Sigmoid colon (tissue), 7 donors: ENCODE data around the gene FLVCR2. TPM values are rescaled to one million over a fixed set of nuclear protein-coding genes. Genes with fewer than 3 reads are reported as not detected.

Experiments used
- DNase-seq: peaks from one replicate; pipeline ENCODE4 v3.0.0-alpha.2; 2019
- H3K27ac ChIP-seq, 4 donors: fragments of 200-600 bp; sonication (generic); one replicate each; pipeline ENCODE4 v1.5.1; 2016 to 2019; ENCODE audit warnings: mild to moderate bottlenecking in 1 of 4
- H3K27me3 ChIP-seq, 3 donors: fragments of 200-600 bp; sonication (generic); one replicate each; pipeline ENCODE4 v1.5.1; 2019; ENCODE audit warnings: mild to moderate bottlenecking in 1 of 3
- H3K36me3 ChIP-seq, 4 donors: fragments of 200-600 bp; sonication (generic); one replicate each; pipeline ENCODE4 v1.5.1; 2016 to 2019
- H3K4me1 ChIP-seq, 4 donors: fragments of 200-600 bp; sonication (generic); one replicate each; pipeline ENCODE4 v1.5.1; 2017 to 2019
- H3K4me3 ChIP-seq, 4 donors: fragments of 200-600 bp; sonication (generic); one replicate each; pipeline ENCODE4 v1.5.1; 2017 to 2019; ENCODE audit warnings: mild to moderate bottlenecking in 2 of 4, moderate library complexity in 1 of 4
- H3K9me3 ChIP-seq, 4 donors: fragments of 200-600 bp in 3 of 4; sonication (generic) in 3 of 4; one replicate each; pipeline versions ENCODE4 v1.5.1 to v1.6.1; 2013 to 2019
- EP300 ChIP-seq, 4 donors: sonication (generic); formaldehyde crosslinking; IDR thresholded peaks; one replicate each; pipeline ENCODE4 v1.6.1; 2017; ENCODE audit warnings: antibody characterized with exemption in 4 of 4
- POLR2A ChIP-seq, 2 donors: fragments of 450-650 bp; IDR thresholded peaks; one replicate each; pipeline ENCODE4 v1.6.1; 2016; ENCODE audit warnings: antibody characterized with exemption in 2 of 2, mild to moderate bottlenecking in 2 of 2, moderate library complexity in 2 of 2
- POLR2AphosphoS5 ChIP-seq, 4 donors: sonication (generic); formaldehyde crosslinking; IDR thresholded peaks; one replicate each; pipeline ENCODE4 v1.6.1; 2017; ENCODE audit warnings: antibody characterized with exemption in 4 of 4
- WGBS, 2 donors: extraction: QIAGEN DNeasy Blood & Tissue Kit; methylation state at CpG; one replicate each; pipeline ENCODE4 v1.1.7; 2013; 5-methylcytosine and 5-hydroxymethylcytosine counted together
- intact Hi-C: fragments of 100-400 bp; cut with DNase I; formaldehyde crosslinking; loops from one replicate; pipeline ENCODE4 v1.15.1; 2023
- polyA plus RNA-seq, 3 donors: library from polyadenylated mRNA; stranded (reverse); fragments of 200-250 nt; gene quantifications; one replicate each; pipeline ENCODE4 v1.2.3, GENCODE V29; 2013
- total RNA-seq, 4 donors: library from RNA; depleted of rRNA; stranded (reverse); fragments of >200 nt; gene quantifications; one replicate each; pipeline ENCODE4 v1.1.0, GENCODE V29; 2016
- TF ChIP-seq, protein P1 (sequence below), 4 experiments: fragments of 450-650 bp in 3 of 4; fragments of 200-600 bp in 1 of 4; IDR thresholded peaks; one replicate each; pipeline ENCODE4 v1.5.1; 2016 to 2019; ENCODE audit warnings: antibody characterized with exemption in 4 of 4, mild to moderate bottlenecking in 3 of 4, moderate library complexity in 2 of 4
- donor health status: healthy with polysubstance abuse.
- donor health status: Bipolar disorder and iron deficiency.
- donor health status: healthy.

The FLVCR2 gene
- total and polyA plus RNA-seq, 7 donors = 2.4 to 14.8 (median 3.0) TPM

DNA sequence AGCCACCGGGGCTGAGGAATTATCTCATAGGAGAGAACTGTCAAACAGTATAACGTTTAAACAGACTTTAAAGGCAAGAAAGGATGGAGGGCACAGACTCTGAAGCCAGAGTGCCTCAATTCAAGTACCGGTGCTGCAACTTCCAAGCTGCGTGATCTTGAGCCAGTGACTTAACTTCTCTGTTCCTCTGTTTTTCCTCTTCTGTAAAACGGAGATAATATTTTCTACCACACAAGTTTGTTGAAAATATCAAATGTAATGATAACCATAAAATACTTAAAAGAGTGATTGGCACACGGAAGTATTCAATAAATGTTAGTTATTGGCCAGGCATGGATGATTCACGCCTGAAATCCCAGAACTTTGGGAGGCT, 38.0 kb upstream of the FLVCR2 start:
- 50 to 71% methylated on average over 7 of the region's 7 CpGs for WGBS, 2 donors

DNA sequence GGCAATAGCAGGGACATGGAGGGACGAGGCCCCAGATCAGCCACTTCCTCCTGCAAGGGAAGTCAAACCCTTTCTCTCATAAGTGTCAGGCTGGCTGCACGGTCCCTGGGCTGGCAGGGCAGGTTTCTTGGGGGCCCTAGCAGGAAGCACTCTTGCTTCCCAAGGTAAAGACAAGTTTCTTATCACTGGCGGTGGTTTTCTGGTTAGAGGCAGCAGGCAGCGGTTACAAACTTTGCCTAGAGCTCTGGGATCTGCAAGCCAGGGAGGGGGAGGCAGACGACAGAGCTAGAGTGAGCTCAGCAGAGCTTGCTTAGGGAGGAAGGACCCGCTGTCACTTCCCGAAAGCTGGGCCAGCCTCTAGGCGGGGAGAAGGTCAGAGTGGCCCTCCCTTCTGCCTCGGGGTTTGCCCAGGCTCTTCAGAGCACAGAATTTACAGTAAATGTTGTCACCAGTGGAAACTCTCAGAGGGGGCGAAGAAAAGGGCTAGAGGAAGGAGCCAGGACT, 35.8 kb upstream of the FLVCR2 start:
- peak; percentile 72 for DNase-seq
- TF ChIP-seq, protein P1, sequence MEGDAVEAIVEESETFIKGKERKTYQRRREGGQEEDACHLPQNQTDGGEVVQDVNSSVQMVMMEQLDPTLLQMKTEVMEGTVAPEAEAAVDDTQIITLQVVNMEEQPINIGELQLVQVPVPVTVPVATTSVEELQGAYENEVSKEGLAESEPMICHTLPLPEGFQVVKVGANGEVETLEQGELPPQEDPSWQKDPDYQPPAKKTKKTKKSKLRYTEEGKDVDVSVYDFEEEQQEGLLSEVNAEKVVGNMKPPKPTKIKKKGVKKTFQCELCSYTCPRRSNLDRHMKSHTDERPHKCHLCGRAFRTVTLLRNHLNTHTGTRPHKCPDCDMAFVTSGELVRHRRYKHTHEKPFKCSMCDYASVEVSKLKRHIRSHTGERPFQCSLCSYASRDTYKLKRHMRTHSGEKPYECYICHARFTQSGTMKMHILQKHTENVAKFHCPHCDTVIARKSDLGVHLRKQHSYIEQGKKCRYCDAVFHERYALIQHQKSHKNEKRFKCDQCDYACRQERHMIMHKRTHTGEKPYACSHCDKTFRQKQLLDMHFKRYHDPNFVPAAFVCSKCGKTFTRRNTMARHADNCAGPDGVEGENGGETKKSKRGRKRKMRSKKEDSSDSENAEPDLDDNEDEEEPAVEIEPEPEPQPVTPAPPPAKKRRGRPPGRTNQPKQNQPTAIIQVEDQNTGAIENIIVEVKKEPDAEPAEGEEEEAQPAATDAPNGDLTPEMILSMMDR (IDR thresholded peaks at IDR 0.05) = no peak
- TF ChIP-seq POLR2A (IDR thresholded peaks at IDR 0.05) = no peak
- peak in 1 of 4 donors; percentile 22 for TF ChIP-seq POLR2AphosphoS5 (IDR thresholded peaks at IDR 0.05)
- no peak for TF ChIP-seq EP300 (IDR thresholded peaks at IDR 0.05)
- Histone ChIP-seq H3K27me3 (no peaks in the 10 kb centered on the region), H3K36me3 (no peaks in the 10 kb centered on the region), H3K4me3 (no peak overlapping the region), H3K27ac (peak overlapping the region in 3 of 4 donors; percentile 23 to 27 (median 25)), H3K9me3 (no peaks in the 10 kb centered on the region), H3K4me1 (peaks cover 0 to 2% (median 0%) of the 10 kb centered on the region in 4 donors)
- 25 to 34% methylated on average over 10 of the region's 10 CpGs for WGBS, 2 donors
- intact Hi-C loops = no loop called here

More for the DNA sequence above, 38.0 kb upstream of the FLVCR2 start:
- TF ChIP-seq POLR2AphosphoS5 (IDR thresholded peaks at IDR 0.05) (no peak), POLR2A (IDR thresholded peaks at IDR 0.05) (no peak), EP300 (IDR thresholded peaks at IDR 0.05) (no peak)
- TF ChIP-seq, protein P1 (IDR thresholded peaks at IDR 0.05) = no peak
- Histone ChIP-seq H3K4me1 (no peaks in the 10 kb centered on the region), H3K4me3 (no peak overlapping the region), H3K27me3 (no peaks in the 10 kb centered on the region), H3K36me3 (no peaks in the 10 kb centered on the region), H3K27ac (no peak overlapping the region), H3K9me3 (no peaks in the 10 kb centered on the region)
- no peak for DNase-seq
- intact Hi-C loops = no loop called here

DNA sequence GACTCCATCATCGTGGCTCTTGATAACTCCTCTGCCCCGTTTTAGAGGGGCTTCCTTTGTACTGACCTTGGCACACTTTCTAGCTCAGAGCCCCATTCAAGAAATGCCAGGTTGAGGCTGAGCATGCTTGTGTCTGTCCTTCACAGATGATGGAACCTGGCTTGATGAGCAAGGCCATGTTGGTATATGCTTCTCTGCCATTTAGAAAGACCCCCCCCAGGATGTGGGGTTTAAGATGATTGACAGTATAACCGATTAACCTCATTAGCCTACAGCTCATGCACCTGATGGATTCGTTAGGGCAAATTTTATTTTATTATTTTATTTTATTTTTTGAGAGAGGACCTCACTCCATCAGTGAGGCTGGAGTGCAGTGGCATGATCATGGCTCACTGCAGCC, 35.2 kb upstream of the FLVCR2 start:
- Histone ChIP-seq H3K27me3 (no peaks in the 10 kb centered on the region), H3K36me3 (no peaks in the 10 kb centered on the region), H3K27ac (peak overlapping the region in 2 of 4 donors; percentile 21 to 27), H3K9me3 (no peaks in the 10 kb centered on the region), H3K4me3 (no peak overlapping the region), H3K4me1 (peaks cover 0 to 8% (median 0%) of the 10 kb centered on the region in 4 donors)
- no peak for TF ChIP-seq POLR2A (IDR thresholded peaks at IDR 0.05)
- TF ChIP-seq POLR2AphosphoS5 (IDR thresholded peaks at IDR 0.05) = no peak
- no peak for TF ChIP-seq EP300 (IDR thresholded peaks at IDR 0.05)
- TF ChIP-seq, protein P1 (IDR thresholded peaks at IDR 0.05) = no peak
- no peak for DNase-seq
- intact Hi-C loops = no loop called here
- 38 to 50% methylated on average over 4 of the region's 4 CpGs for WGBS, 2 donors

DNA sequence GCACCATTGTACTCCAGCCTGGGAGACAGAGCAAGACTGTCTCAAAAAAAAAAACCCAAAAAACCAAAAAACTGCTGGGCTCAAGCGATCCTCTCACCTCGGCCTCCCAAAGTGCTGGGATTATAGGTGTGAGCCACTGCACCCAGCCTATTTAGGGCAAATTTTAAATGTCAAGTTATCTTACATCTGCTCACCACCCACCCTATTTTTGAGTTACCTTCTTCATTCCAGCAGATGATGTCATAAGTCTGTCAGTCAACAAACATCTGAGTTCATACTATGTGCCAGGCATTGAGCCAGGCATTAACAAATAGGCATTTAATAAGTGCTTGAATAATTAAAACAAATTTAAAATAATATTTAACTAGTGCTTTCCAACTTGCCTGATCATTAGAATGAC, 34.6 kb upstream of the FLVCR2 start:
- 82 to 90% methylated on average over 2 of the region's 2 CpGs for WGBS, 2 donors

More for the DNA sequence above, 34.6 kb upstream of the FLVCR2 start:
- Histone ChIP-seq H3K27me3 (no peaks in the 10 kb centered on the region), H3K4me3 (no peak overlapping the region), H3K9me3 (no peaks in the 10 kb centered on the region), H3K27ac (no peak overlapping the region), H3K4me1 (peaks cover 0 to 13% (median 0%) of the 10 kb centered on the region in 4 donors), H3K36me3 (no peaks in the 10 kb centered on the region)
- TF ChIP-seq EP300 (IDR thresholded peaks at IDR 0.05) (no peak), POLR2AphosphoS5 (IDR thresholded peaks at IDR 0.05) (no peak), POLR2A (IDR thresholded peaks at IDR 0.05) (no peak)
- TF ChIP-seq, protein P1 (IDR thresholded peaks at IDR 0.05) = no peak
- intact Hi-C loops = no loop called here
- DNase-seq = no peak
